Natural killer cell treated with Interleukin-12 subunit alpha and Interleukin-12 subunit beta and Interleukin-15 and Interleukin-18, amount 100 ng/mL, for 72 hours (primary cell): ENCODE data around the gene DPYSL3. TPM values are rescaled to one million over a fixed set of nuclear protein-coding genes. Genes with fewer than 3 reads are reported as not detected.
A peak's percentile ranks its signal among the peaks of the same experiment; 100 is the strongest.
"Not testable (repeated sequence)": the region's sequence is repeated elsewhere in the genome, so short reads cannot be mapped to it uniquely, and the experiment has no call there.

ENCODE experiments used
- ATAC-seq, 2 donors: fragments of 150-1000 bp; cut with Tn5 transposase in 1 of 2; sonication (Bioruptor Pico), chemical (Tn5 transposase) in 1 of 2; 2 replicates each; pipeline ENCODE4 v1.10.0; 2021
- DNase-seq: peaks from one replicate; pipeline ENCODE4 v3.0.0; 2022; ENCODE audit warnings: low spot score
- H3K27ac Mint-ChIP-seq, 2 donors: 1 replicate in 1 of 2; 2 replicates in 1 of 2; pipeline ENCODE4 v1.8.0; 2022; ENCODE audit warnings: mixed read lengths in 2 of 2, mild to moderate bottlenecking in 1 of 2, moderate library complexity in 1 of 2
- H3K27me3 Mint-ChIP-seq, 2 donors: 1 replicate in 1 of 2; 2 replicates in 1 of 2; pipeline ENCODE4 v1.8.0; 2022; ENCODE audit warnings: mixed read lengths in 2 of 2
- H3K36me3 Mint-ChIP-seq: one replicate; pipeline ENCODE4 v1.8.0; 2022; ENCODE audit warnings: mixed read lengths
- H3K4me1 Mint-ChIP-seq, 2 donors: 1 replicate in 1 of 2; 2 replicates in 1 of 2; pipeline ENCODE4 v1.8.0; 2022; ENCODE audit warnings: low read depth in 2 of 2, mixed read lengths in 2 of 2, mild to moderate bottlenecking in 1 of 2
- H3K4me3 Mint-ChIP-seq: one replicate; pipeline ENCODE4 v1.8.0; 2022; ENCODE audit warnings: mixed read lengths
- H3K9me3 Mint-ChIP-seq: 2 replicates; pipeline ENCODE4 v1.8.0; 2022; ENCODE audit warnings: mixed read lengths
- total RNA-seq, 2 donors: library from RNA; stranded (reverse); gene quantifications; one replicate each; pipeline ENCODE4 v1.2.3, GENCODE V29; 2022

DPYSL3 gene
- total RNA-seq: under 1 TPM in 1 of 2 donors, not detected in 1; 0.07 TPM

GRCh38 chr5:147509710-147510651 lies at the start of gene DPYSL3:
DPYSL3 (minus strand) TSS chr5:147510068; CDS start chr5:147509858, 210 bp downstream.
- no peaks in the 10 kb centered on the region for H3K9me3 Mint-ChIP-seq
- no peak within 1 kb of the TSS for H3K4me3 Mint-ChIP-seq
- no peak for DNase-seq
- H3K27me3 Mint-ChIP-seq: peaks cover 28 to 42% of the 10 kb centered on the region in 2 donors
- peak in 1 of 2 donors; percentile 46 for ATAC-seq
- peaks cover 0 to 3% of the 10 kb centered on the region in 2 donors for H3K4me1 Mint-ChIP-seq
- H3K27ac Mint-ChIP-seq: no peak within 1 kb of the TSS
- H3K36me3 Mint-ChIP-seq: peaks cover 5% of the 10 kb centered on the region

- H3K36me3 Mint-ChIP-seq: no peaks in the 10 kb centered on the region
- H3K27ac Mint-ChIP-seq: no peak overlapping the region
- no peak overlapping the region for H3K4me3 Mint-ChIP-seq
- H3K4me1 Mint-ChIP-seq: no peaks in the 10 kb centered on the region
- no peak for ATAC-seq
- no peaks in the 10 kb centered on the region for H3K9me3 Mint-ChIP-seq
- no peak for DNase-seq
- H3K27me3 Mint-ChIP-seq: peaks cover 6 to 36% of the 10 kb centered on the region in 2 donors
Observed at GRCh38 chr5:147558826-147559225, 49.0 kb upstream of the DPYSL3 start.

- Mint-ChIP-seq H3K27ac (no peak overlapping the region), H3K4me1 (no peaks in the 10 kb centered on the region), H3K4me3 (no peak overlapping the region), H3K9me3 (no peaks in the 10 kb centered on the region), H3K36me3 (no peaks in the 10 kb centered on the region), H3K27me3 (peaks cover 6 to 40% of the 10 kb centered on the region in 2 donors)
- ATAC-seq: no peak
- DNase-seq: no peak
Observed at GRCh38 chr5:147557876-147558745, 48.2 kb upstream of the DPYSL3 start.

GRCh38 chr5:147555176-147555575 lies 45.3 kb upstream of the DPYSL3 start:
- Mint-ChIP-seq H3K27ac (no peak overlapping the region), H3K9me3 (no peaks in the 10 kb centered on the region), H3K4me3 (no peak overlapping the region), H3K27me3 (peaks cover 3 to 39% of the 10 kb centered on the region in 2 donors), H3K4me1 (no peaks in the 10 kb centered on the region), H3K36me3 (no peaks in the 10 kb centered on the region)
- DNase-seq (no peak), ATAC-seq (no peak)

- H3K9me3 Mint-ChIP-seq: no peaks in the 10 kb centered on the region
- no peak overlapping the region for H3K27ac Mint-ChIP-seq
- no peaks in the 10 kb centered on the region for H3K4me1 Mint-ChIP-seq
- no peak for ATAC-seq
- no peaks in the 10 kb centered on the region for H3K36me3 Mint-ChIP-seq
- H3K4me3 Mint-ChIP-seq: no peak overlapping the region
- H3K27me3 Mint-ChIP-seq: peaks cover 7 to 47% of the 10 kb centered on the region in 2 donors
- no peak for DNase-seq
Observed at GRCh38 chr5:147554261-147554817, 44.5 kb upstream of the DPYSL3 start.

- H3K9me3 Mint-ChIP-seq, DNase-seq, ATAC-seq, H3K27ac Mint-ChIP-seq, H3K36me3 Mint-ChIP-seq, H3K4me1 Mint-ChIP-seq, H3K4me3 Mint-ChIP-seq: not testable (repeated sequence)
- H3K27me3 Mint-ChIP-seq: peaks cover 7 to 47% of the 10 kb centered on the region in 2 donors
Observed at GRCh38 chr5:147553817-147554216, 43.9 kb upstream of the DPYSL3 start.

- no peak for DNase-seq
- no peak overlapping the region for H3K4me3 Mint-ChIP-seq
- ATAC-seq: no peak
- H3K36me3 Mint-ChIP-seq: no peaks in the 10 kb centered on the region
- no peaks in the 10 kb centered on the region for H3K4me1 Mint-ChIP-seq
- no peak overlapping the region for H3K27ac Mint-ChIP-seq
- peaks cover 7 to 47% of the 10 kb centered on the region in 2 donors for H3K27me3 Mint-ChIP-seq
- no peaks in the 10 kb centered on the region for H3K9me3 Mint-ChIP-seq
Observed at GRCh38 chr5:147552897-147553296, 43.0 kb upstream of the DPYSL3 start.

GRCh38 chr5:147551677-147552076 lies 41.8 kb upstream of the DPYSL3 start:
- no peaks in the 10 kb centered on the region for H3K36me3 Mint-ChIP-seq
- DNase-seq: no peak
- no peak overlapping the region for H3K27ac Mint-ChIP-seq
- H3K27me3 Mint-ChIP-seq: peaks cover 7 to 46% of the 10 kb centered on the region in 2 donors
- no peaks in the 10 kb centered on the region for H3K4me1 Mint-ChIP-seq
- H3K4me3 Mint-ChIP-seq: no peak overlapping the region
- no peaks in the 10 kb centered on the region for H3K9me3 Mint-ChIP-seq
- ATAC-seq: no peak

- no peak for DNase-seq
- peaks cover 9 to 44% of the 10 kb centered on the region in 2 donors for H3K27me3 Mint-ChIP-seq
- ATAC-seq: no peak
- no peaks in the 10 kb centered on the region for H3K9me3 Mint-ChIP-seq
- H3K36me3 Mint-ChIP-seq: no peaks in the 10 kb centered on the region
- H3K4me3 Mint-ChIP-seq: no peak overlapping the region
- no peak overlapping the region for H3K27ac Mint-ChIP-seq
- no peaks in the 10 kb centered on the region for H3K4me1 Mint-ChIP-seq
Observed at GRCh38 chr5:147547730-147548129, 37.9 kb upstream of the DPYSL3 start.

GRCh38 chr5:147544556-147544955 lies 34.7 kb upstream of the DPYSL3 start:
- no peak overlapping the region for H3K27ac Mint-ChIP-seq
- H3K9me3 Mint-ChIP-seq: no peaks in the 10 kb centered on the region
- H3K27me3 Mint-ChIP-seq: peaks cover 10 to 38% of the 10 kb centered on the region in 2 donors
- H3K36me3 Mint-ChIP-seq: no peaks in the 10 kb centered on the region
- no peak overlapping the region for H3K4me3 Mint-ChIP-seq
- no peak for ATAC-seq
- DNase-seq: no peak
- no peaks in the 10 kb centered on the region for H3K4me1 Mint-ChIP-seq

- H3K27ac Mint-ChIP-seq: no peak overlapping the region
- DNase-seq (no peak), ATAC-seq (no peak)
- H3K27me3 Mint-ChIP-seq: peaks cover 15 to 23% of the 10 kb centered on the region in 2 donors
- peaks cover 3% of the 10 kb centered on the region for H3K9me3 Mint-ChIP-seq
- H3K4me3 Mint-ChIP-seq: no peak overlapping the region
- H3K36me3 Mint-ChIP-seq: no peaks in the 10 kb centered on the region
- H3K4me1 Mint-ChIP-seq: no peaks in the 10 kb centered on the region
Observed at GRCh38 chr5:147539053-147539452, 29.2 kb upstream of the DPYSL3 start.

GRCh38 chr5:147538236-147538635 lies 28.4 kb upstream of the DPYSL3 start:
- no peaks in the 10 kb centered on the region for H3K36me3 Mint-ChIP-seq
- DNase-seq (no peak), ATAC-seq (no peak)
- H3K27me3 Mint-ChIP-seq: peaks cover 13 to 20% of the 10 kb centered on the region in 2 donors
- no peak overlapping the region for H3K4me3 Mint-ChIP-seq
- no peaks in the 10 kb centered on the region for H3K4me1 Mint-ChIP-seq
- no peak overlapping the region for H3K27ac Mint-ChIP-seq
- peaks cover 3% of the 10 kb centered on the region for H3K9me3 Mint-ChIP-seq

GRCh38 chr5:147534172-147534951 lies 24.5 kb upstream of the DPYSL3 start:
- H3K9me3 Mint-ChIP-seq: peaks cover 3% of the 10 kb centered on the region
- no peaks in the 10 kb centered on the region for H3K36me3 Mint-ChIP-seq
- H3K4me1 Mint-ChIP-seq: no peaks in the 10 kb centered on the region
- ATAC-seq (no peak), DNase-seq (no peak)
- no peak overlapping the region for H3K4me3 Mint-ChIP-seq
- H3K27me3 Mint-ChIP-seq: peaks cover 17 to 26% of the 10 kb centered on the region in 2 donors
- H3K27ac Mint-ChIP-seq: no peak overlapping the region
